ENCODE results near the gene PDE5A.
A peak's percentile ranks its signal among the peaks of the same experiment; 100 is the strongest.
"Not testable (repeated sequence)": the region's sequence is repeated elsewhere in the genome, so short reads cannot be mapped to it uniquely, and the experiment has no call there.

PDE5A gene

DNA sequence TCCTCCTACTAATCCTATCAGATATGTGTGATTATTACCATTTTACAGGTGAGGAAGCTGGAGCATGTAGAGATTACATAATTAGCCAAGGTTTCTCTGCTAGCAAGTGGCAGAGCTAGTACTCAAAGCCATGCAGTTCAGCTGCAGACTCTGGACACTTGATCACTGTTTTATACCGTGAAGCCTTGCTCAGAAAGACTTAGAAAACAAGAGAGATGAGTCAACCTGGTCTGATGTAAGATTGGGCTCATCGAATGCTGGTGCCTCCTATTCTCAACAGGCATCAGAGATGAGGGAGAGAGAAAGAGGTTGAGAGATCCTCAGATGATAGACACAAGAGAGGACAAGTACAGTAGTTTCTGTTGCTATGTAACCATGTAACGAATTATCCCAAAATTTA, 19.0 kb upstream of the PDE5A start:
- Histone ChIP-seq H3K27me3 (ENCODE audit: insufficient read depth, poor library complexity, severe bottlenecking) (no peaks in the 10 kb centered on the region), H3K36me3 (ENCODE audit: low read depth) (no peaks in the 10 kb centered on the region), H3K4me1 (ENCODE audit: insufficient read depth, poor library complexity, severe bottlenecking) (no peaks in the 10 kb centered on the region), H3K9me3 (ENCODE audit: severe bottlenecking) (no peaks in the 10 kb centered on the region), H3K27ac (ENCODE audit: poor library complexity, severe bottlenecking) (no peak overlapping the region), H3K4me3 (ENCODE audit: severe bottlenecking) (no peak overlapping the region)
- TF ChIP-seq, protein P1, sequence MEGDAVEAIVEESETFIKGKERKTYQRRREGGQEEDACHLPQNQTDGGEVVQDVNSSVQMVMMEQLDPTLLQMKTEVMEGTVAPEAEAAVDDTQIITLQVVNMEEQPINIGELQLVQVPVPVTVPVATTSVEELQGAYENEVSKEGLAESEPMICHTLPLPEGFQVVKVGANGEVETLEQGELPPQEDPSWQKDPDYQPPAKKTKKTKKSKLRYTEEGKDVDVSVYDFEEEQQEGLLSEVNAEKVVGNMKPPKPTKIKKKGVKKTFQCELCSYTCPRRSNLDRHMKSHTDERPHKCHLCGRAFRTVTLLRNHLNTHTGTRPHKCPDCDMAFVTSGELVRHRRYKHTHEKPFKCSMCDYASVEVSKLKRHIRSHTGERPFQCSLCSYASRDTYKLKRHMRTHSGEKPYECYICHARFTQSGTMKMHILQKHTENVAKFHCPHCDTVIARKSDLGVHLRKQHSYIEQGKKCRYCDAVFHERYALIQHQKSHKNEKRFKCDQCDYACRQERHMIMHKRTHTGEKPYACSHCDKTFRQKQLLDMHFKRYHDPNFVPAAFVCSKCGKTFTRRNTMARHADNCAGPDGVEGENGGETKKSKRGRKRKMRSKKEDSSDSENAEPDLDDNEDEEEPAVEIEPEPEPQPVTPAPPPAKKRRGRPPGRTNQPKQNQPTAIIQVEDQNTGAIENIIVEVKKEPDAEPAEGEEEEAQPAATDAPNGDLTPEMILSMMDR (IDR thresholded peaks at IDR 0.05; ENCODE audit: poor library complexity, severe bottlenecking), result no peak
- ATAC-seq (ENCODE audit: low read depth), result no peak
- no peak for DNase-seq (ENCODE audit: low spot score)

DNA sequence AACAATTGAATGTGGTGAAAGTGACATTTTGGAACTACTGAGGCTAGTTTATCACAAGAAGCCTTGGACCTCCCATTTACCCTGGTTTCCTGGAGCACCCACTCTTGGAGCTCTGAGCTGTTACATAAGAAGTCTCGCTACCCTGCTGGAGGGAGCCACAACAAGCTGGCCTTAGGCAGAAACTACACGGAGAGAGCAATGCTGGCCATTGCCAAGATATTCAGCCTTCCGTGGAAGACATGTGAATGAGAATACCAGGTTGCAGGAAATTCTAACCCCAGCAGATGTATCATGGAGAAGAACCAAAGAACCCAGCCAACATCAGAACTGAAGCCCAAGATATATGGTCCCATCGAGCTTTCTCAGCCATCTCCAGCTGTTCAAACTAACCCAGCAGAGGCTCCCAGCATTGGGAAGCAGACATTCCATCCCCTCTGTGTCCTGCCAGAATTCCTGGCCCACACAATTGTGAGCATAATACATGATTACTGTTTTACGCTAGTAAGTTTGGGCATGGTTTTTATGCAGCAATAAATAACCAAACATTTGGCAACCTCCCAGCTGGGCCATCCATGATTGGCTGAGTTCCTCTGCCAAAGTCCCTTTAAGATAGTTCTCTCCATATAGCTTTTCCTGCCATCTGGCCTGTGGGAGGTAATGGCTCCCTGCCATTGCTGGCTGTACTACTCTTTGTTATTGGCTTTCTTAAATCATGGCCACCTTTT, 17.9 kb upstream of the PDE5A start:
- H3K4me1 ChIP-seq (ENCODE audit: insufficient read depth, poor library complexity, severe bottlenecking), result no peaks in the 10 kb centered on the region
- H3K4me3 ChIP-seq (ENCODE audit: severe bottlenecking), result no peak overlapping the region
- no peaks in the 10 kb centered on the region for H3K36me3 ChIP-seq (ENCODE audit: low read depth)
- no peak overlapping the region for H3K27ac ChIP-seq (ENCODE audit: poor library complexity, severe bottlenecking)
- DNase-seq (ENCODE audit: low spot score) (no peak), ATAC-seq (ENCODE audit: low read depth) (no peak)
- H3K27me3 ChIP-seq (ENCODE audit: insufficient read depth, poor library complexity, severe bottlenecking), result no peaks in the 10 kb centered on the region
- TF ChIP-seq, protein P1 (IDR thresholded peaks at IDR 0.05; ENCODE audit: poor library complexity, severe bottlenecking), result no peak
- H3K9me3 ChIP-seq (ENCODE audit: severe bottlenecking), result no peaks in the 10 kb centered on the region

DNA sequence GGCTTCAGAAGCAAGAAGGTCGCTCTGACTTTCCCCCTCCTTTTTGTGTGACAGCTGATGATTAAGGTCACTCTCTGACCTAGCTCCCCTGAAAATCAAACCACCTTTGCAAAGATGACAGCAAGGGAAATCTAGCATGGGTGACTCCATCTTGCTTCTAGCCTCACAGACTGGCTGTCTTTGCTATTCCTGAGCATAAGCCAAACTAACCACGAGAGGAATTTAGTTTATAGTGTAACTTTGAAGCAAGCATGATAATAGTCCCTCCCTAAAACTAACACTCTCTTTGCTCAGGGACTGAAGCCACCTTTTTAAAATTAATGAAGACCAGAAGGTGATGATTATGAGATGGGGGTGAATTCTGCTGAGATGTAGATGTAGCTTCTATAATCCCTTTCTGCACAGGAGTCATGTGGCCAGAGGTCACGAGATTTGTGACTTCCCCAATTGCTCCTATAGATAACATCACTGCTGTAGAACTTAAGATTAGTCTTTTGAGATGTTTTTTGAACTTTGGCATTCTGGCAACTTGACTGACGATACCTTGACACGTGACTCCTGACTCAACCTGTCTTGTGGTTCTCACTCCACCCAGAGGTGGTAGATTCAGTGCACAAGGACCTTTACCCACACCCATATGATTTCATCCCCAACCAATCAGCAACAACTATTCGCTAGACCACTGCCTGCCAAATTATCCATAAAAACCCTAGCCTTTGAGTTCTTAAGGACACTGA, 14.9 kb upstream of the PDE5A start:
- no peak for DNase-seq (ENCODE audit: low spot score)
- Histone ChIP-seq H3K36me3 (ENCODE audit: low read depth) (no peaks in the 10 kb centered on the region), H3K27ac (ENCODE audit: poor library complexity, severe bottlenecking) (no peak overlapping the region), H3K4me1 (ENCODE audit: insufficient read depth, poor library complexity, severe bottlenecking) (no peaks in the 10 kb centered on the region), H3K4me3 (ENCODE audit: severe bottlenecking) (no peak overlapping the region), H3K27me3 (ENCODE audit: insufficient read depth, poor library complexity, severe bottlenecking) (no peaks in the 10 kb centered on the region), H3K9me3 (ENCODE audit: severe bottlenecking) (no peaks in the 10 kb centered on the region)
- TF ChIP-seq, protein P1 (IDR thresholded peaks at IDR 0.05; ENCODE audit: poor library complexity, severe bottlenecking), result no peak
- no peak for ATAC-seq (ENCODE audit: low read depth)

DNA sequence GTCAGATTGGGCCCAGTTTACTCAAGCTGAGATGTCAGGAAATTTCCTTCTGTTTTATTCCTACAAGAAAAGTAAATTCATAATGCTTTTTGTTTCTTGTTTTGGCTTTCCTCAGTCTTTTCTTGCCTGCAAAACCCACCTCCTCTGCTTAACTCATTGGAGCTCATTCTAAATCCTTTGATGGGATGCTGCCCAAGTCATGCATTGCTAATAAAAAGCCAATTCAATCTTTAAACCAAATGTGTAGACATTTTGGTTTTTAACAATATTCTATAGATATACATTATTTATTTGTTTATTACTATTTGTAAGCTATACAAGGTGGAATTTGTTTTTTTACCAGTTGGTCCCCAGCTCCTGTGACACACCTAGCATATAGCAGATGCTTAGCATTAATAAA, 13.2 kb upstream of the PDE5A start:
- TF ChIP-seq, protein P1 (IDR thresholded peaks at IDR 0.05; ENCODE audit: poor library complexity, severe bottlenecking), result no peak
- no peak for ATAC-seq (ENCODE audit: low read depth)

DNA sequence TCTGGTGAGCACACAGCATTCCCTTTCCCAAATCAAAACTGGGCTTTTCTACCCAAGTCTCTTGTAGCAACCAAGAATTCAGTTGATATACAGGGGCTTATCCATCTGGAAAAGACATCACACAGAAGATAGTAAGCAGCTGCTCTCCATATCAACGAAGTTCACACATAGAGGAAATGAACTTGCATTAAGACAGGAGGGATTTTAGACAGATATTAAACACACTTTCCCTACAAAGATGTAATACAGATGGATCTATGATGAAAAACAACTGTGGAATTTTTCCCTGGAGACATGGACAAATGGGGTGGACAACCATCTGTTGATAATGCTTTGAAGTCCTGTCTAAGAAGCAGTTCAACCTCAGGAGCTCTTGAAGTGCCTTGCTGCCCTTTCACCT, 9.8 kb upstream of the PDE5A start:
- TF ChIP-seq, protein P1 (IDR thresholded peaks at IDR 0.05; ENCODE audit: poor library complexity, severe bottlenecking), result no peak

More for the DNA sequence above, 13.2 kb upstream of the PDE5A start:
- no peak for DNase-seq (ENCODE audit: low spot score)
- H3K4me1 ChIP-seq (ENCODE audit: insufficient read depth, poor library complexity, severe bottlenecking), result no peaks in the 10 kb centered on the region
- H3K36me3 ChIP-seq (ENCODE audit: low read depth), result no peaks in the 10 kb centered on the region
- H3K9me3 ChIP-seq (ENCODE audit: severe bottlenecking), result no peaks in the 10 kb centered on the region
- no peaks in the 10 kb centered on the region for H3K27me3 ChIP-seq (ENCODE audit: insufficient read depth, poor library complexity, severe bottlenecking)
- no peak overlapping the region for H3K4me3 ChIP-seq (ENCODE audit: severe bottlenecking)
- H3K27ac ChIP-seq (ENCODE audit: poor library complexity, severe bottlenecking), result no peak overlapping the region

DNA sequence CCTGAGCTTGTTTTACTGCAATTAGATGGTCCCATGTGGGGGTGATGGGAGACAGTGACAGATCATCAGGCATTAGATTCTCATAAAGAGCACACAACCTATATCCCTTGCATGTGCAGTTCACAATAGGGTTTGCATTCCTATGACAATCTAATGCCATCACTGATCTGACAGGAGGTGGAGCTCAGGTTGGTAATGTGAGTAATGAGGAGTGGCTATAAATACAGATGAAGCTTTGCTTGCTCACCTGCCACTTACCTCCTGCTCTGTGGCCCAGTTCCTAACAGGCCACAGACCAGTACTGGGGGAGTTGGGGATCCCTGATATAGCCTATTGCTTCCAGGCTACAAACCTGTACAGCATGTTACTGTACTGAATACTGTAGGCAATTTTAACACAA, 8.2 kb upstream of the PDE5A start:
- H3K4me1 ChIP-seq (ENCODE audit: insufficient read depth, poor library complexity, severe bottlenecking); H3K27me3 ChIP-seq (ENCODE audit: insufficient read depth, poor library complexity, severe bottlenecking); H3K36me3 ChIP-seq (ENCODE audit: low read depth); DNase-seq (ENCODE audit: low spot score); H3K9me3 ChIP-seq (ENCODE audit: severe bottlenecking); H3K27ac ChIP-seq (ENCODE audit: poor library complexity, severe bottlenecking); H3K4me3 ChIP-seq (ENCODE audit: severe bottlenecking): not testable (repeated sequence)
- 0 out of 3 replicates have a peak, but pooled peaks have one; percentile 14 for ATAC-seq (ENCODE audit: low read depth)

More for the DNA sequence above, 9.8 kb upstream of the PDE5A start:
- DNase-seq (ENCODE audit: low spot score) (no peak), ATAC-seq (ENCODE audit: low read depth) (no peak)
- no peaks in the 10 kb centered on the region for H3K4me1 ChIP-seq (ENCODE audit: insufficient read depth, poor library complexity, severe bottlenecking)
- no peaks in the 10 kb centered on the region for H3K9me3 ChIP-seq (ENCODE audit: severe bottlenecking)
- no peak overlapping the region for H3K27ac ChIP-seq (ENCODE audit: poor library complexity, severe bottlenecking)
- no peak overlapping the region for H3K4me3 ChIP-seq (ENCODE audit: severe bottlenecking)
- no peaks in the 10 kb centered on the region for H3K27me3 ChIP-seq (ENCODE audit: insufficient read depth, poor library complexity, severe bottlenecking)
- no peaks in the 10 kb centered on the region for H3K36me3 ChIP-seq (ENCODE audit: low read depth)

Data from RWPE2 (cell line).